ENCODE results near the gene ANK2. TPM values are rescaled to one million over a fixed set of nuclear protein-coding genes. Genes with fewer than 3 reads are reported as not detected.

Gene ANK2
- total RNA-seq, 1 donor from 2014 or later = 11.1 TPM

DNA sequence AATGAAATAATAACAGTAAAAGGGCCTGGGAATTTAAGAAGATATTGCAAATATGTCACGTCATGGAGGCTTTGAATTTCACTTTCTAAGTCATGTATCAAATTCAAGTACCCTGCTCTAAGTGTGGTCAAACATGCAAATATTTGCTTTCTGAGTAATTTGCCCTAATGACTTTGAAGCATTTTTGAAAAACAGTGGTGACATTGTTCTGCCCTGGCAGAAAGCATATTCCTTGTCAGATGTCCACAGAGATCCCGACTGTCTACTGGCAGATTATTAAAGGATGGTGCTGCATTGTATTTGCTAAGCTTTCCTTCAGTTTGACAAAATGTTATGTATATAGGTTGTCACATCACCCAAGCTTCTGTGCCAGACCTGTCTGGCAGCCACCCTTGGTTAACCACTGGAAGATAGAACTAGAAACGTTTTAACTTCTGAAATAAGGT is 92.5 kb downstream of the ANK2 start:
- H3K27ac Mint-ChIP-seq = peak overlapping the region; percentile 92
- H3K27me3 Mint-ChIP-seq = no peaks in the 10 kb centered on the region
- no peak for DNase-seq (ENCODE audit: low spot score, unreplicated experiment)
- TF ChIP-seq, protein P1, sequence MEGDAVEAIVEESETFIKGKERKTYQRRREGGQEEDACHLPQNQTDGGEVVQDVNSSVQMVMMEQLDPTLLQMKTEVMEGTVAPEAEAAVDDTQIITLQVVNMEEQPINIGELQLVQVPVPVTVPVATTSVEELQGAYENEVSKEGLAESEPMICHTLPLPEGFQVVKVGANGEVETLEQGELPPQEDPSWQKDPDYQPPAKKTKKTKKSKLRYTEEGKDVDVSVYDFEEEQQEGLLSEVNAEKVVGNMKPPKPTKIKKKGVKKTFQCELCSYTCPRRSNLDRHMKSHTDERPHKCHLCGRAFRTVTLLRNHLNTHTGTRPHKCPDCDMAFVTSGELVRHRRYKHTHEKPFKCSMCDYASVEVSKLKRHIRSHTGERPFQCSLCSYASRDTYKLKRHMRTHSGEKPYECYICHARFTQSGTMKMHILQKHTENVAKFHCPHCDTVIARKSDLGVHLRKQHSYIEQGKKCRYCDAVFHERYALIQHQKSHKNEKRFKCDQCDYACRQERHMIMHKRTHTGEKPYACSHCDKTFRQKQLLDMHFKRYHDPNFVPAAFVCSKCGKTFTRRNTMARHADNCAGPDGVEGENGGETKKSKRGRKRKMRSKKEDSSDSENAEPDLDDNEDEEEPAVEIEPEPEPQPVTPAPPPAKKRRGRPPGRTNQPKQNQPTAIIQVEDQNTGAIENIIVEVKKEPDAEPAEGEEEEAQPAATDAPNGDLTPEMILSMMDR (IDR thresholded peaks at IDR 0.05; ENCODE audit: unreplicated experiment) = no peak
- peaks cover 48% of the 10 kb centered on the region for H3K4me1 Mint-ChIP-seq (ENCODE audit: low read depth)
- no peak overlapping the region for H3K4me3 Mint-ChIP-seq (ENCODE audit: low read depth)
- H3K36me3 Mint-ChIP-seq (ENCODE audit: insufficient read depth) = no peaks in the 10 kb centered on the region
- no peaks in the 10 kb centered on the region for H3K9me3 Mint-ChIP-seq (ENCODE audit: low read depth)

DNA sequence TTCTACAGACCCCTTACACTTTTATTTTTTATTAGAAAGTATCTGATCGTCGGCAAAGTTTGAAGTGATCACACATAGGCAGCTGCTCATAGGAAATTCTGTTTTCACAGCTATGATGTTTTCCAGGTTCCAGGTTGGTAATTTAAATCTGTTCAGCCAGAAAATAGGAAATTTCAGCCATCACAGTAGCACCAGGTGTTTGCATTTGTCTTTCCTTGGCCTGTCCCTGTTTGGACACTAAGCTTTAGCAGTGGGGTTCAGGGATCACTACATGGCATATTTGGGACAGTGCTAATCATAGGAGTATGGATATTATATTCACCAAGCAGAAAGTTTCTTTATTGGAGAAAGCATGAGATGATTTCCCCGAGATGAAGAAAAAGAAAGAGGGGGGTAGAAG is 92.9 kb downstream of the ANK2 start:
- TF ChIP-seq, protein P1 (IDR thresholded peaks at IDR 0.05; ENCODE audit: unreplicated experiment) = no peak
- Mint-ChIP-seq H3K4me1 (ENCODE audit: low read depth) (peaks cover 52% of the 10 kb centered on the region), H3K9me3 (ENCODE audit: low read depth) (no peaks in the 10 kb centered on the region), H3K4me3 (ENCODE audit: low read depth) (no peak overlapping the region), H3K36me3 (ENCODE audit: insufficient read depth) (no peaks in the 10 kb centered on the region), H3K27ac (peak overlapping the region; percentile 92), H3K27me3 (no peaks in the 10 kb centered on the region)
- no peak for DNase-seq (ENCODE audit: low spot score, unreplicated experiment)

DNA sequence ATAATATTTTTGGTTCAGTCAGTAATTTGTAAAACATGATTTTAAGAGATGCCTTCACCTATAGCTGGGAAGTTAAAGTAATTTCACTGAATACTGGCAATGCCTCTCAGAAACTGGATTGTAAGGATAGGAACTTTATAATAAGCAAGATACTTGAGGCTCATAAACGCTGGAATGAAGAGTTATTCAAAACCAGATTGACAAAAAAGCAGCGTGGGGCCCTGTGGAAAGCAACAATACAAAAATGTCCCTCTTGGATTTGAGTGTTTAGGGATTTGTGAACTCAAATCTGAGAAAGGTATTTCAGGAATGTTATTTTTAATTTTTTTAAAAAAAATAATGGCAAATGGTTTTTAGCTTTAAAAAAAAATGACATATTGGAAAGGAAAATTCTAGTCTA is 94.6 kb downstream of the ANK2 start:
- H3K4me3 Mint-ChIP-seq (ENCODE audit: low read depth) = no peak overlapping the region
- peaks cover 7% of the 10 kb centered on the region for H3K9me3 Mint-ChIP-seq (ENCODE audit: low read depth)
- no peak for DNase-seq (ENCODE audit: low spot score, unreplicated experiment)
- no peak overlapping the region for H3K27ac Mint-ChIP-seq
- H3K36me3 Mint-ChIP-seq (ENCODE audit: insufficient read depth) = no peaks in the 10 kb centered on the region
- no peaks in the 10 kb centered on the region for H3K27me3 Mint-ChIP-seq
- TF ChIP-seq, protein P1 (IDR thresholded peaks at IDR 0.05; ENCODE audit: unreplicated experiment) = no peak
- H3K4me1 Mint-ChIP-seq (ENCODE audit: low read depth) = peaks cover 61% of the 10 kb centered on the region

DNA sequence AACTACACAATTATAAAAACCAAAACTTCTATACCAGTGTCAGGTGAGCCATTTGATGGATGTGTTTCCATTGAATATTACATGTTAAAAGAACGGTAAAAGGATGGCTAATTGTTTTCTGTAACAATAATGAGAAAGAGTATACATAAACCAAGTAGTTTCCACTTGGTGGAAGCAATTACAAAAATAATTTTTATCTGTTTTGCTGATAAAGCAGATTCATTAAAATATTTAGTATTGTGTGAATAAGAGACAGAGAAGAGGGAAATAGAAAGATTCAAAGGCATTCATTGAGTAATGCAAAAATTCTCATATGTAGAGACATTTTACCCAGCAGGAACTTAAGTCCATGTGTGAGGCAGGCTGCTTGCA is 95.7 kb downstream of the ANK2 start:
- Mint-ChIP-seq H3K27me3 (no peaks in the 10 kb centered on the region), H3K4me3 (ENCODE audit: low read depth) (peak overlapping the region; percentile 12)

DNA sequence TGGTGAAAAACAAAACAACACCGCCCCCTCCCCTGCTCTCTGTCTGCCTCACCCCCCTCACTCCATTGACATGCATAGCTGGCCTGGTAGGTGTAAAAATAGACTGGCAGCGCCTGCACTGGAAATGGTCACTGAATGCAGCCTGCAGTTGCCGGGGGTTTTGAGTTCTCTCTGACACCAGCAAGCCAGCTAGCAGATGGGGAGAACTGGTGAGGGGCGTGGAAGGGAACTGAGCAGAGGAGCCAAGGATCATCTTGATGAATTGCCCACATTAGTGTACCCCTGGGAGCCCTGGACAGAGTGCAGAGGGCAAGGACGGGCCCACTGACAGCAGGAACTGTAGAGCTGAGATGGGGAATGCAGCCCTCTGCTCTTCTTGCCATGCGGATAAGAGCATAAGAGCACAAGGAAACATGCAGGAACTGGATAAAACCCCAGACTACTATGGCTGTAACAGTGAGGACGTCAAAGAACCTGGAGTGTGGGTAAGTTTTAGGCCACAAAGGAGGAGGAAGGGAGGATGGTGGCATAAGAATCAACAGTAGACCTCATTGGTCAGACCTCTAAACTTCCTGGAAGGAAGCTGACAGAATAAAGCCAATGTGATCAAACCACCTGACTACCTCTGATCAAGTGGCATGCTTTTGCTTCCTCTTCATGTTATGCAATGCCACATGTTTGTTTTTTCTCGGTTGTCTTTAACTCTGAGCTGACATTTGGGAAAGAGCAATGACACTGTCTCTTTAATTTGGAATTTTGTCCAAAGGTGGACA is 96.3 kb downstream of the ANK2 start:
- Mint-ChIP-seq H3K4me3 (ENCODE audit: low read depth) (peak overlapping the region; percentile 12), H3K9me3 (ENCODE audit: low read depth) (peaks cover 11% of the 10 kb centered on the region), H3K4me1 (ENCODE audit: low read depth) (peaks cover 58% of the 10 kb centered on the region), H3K27me3 (no peaks in the 10 kb centered on the region), H3K36me3 (ENCODE audit: insufficient read depth) (no peaks in the 10 kb centered on the region), H3K27ac (no peak overlapping the region)
- TF ChIP-seq, protein P1 (IDR thresholded peaks at IDR 0.05; ENCODE audit: unreplicated experiment) = no peak
- DNase-seq (ENCODE audit: low spot score, unreplicated experiment) = no peak

More for the DNA sequence above, 95.7 kb downstream of the ANK2 start:
- no peak for DNase-seq (ENCODE audit: low spot score, unreplicated experiment)
- H3K36me3 Mint-ChIP-seq (ENCODE audit: insufficient read depth) = no peaks in the 10 kb centered on the region
- H3K9me3 Mint-ChIP-seq (ENCODE audit: low read depth) = peaks cover 8% of the 10 kb centered on the region
- TF ChIP-seq, protein P1 (IDR thresholded peaks at IDR 0.05; ENCODE audit: unreplicated experiment) = no peak
- no peak overlapping the region for H3K27ac Mint-ChIP-seq
- H3K4me1 Mint-ChIP-seq (ENCODE audit: low read depth) = peaks cover 58% of the 10 kb centered on the region
